OCI-LY3 (cell line): ENCODE results near the gene HIP1.
A peak's percentile ranks its signal among the peaks of the same experiment; 100 is the strongest.

Experiments used
- H2AFZ ChIP-seq: fragments of 200-600, 300-600 bp; shearing (Covaris generic); 2 replicates; pipeline ENCODE4 v1.6.0; 2014; ENCODE audit warnings: antibody characterized with exemption, low read depth, low read length
- H3K27ac ChIP-seq: fragments of 200-600, 300-600 bp; sonication (generic); 2 replicates; pipeline ENCODE4 v1.5.1; 2014; ENCODE audit warnings: mild to moderate bottlenecking, low read length, moderate library complexity, mixed read lengths
- H3K27me3 ChIP-seq: fragments of 200-600, 300-600 bp; sonication (generic); 2 replicates; pipeline ENCODE4 v1.6.1; 2014; ENCODE audit warnings: low read depth, low read length, mixed read lengths
- H3K36me3 ChIP-seq: fragments of 200-600, 300-600 bp; sonication (generic); replicated peaks from 2 replicates; pipeline ENCODE3; 2014; ENCODE audit warnings: low read depth, low read length, mixed read lengths
- H3K4me1 ChIP-seq: fragments of 300-600, 200-600 bp; sonication (generic); 2 replicates; pipeline ENCODE4 v1.6.1; 2014; ENCODE audit warnings: low read length, mixed read lengths
- H3K4me2 ChIP-seq: fragments of 200-600, 300-600 bp; sonication (generic); 2 replicates; pipeline ENCODE4 v1.6.1; 2014; ENCODE audit warnings: low read length, mixed read lengths
- H3K4me3 ChIP-seq: fragments of 300-600, 200-600 bp; sonication (generic); 2 replicates; pipeline ENCODE4 v1.5.1; 2014; ENCODE audit warnings: antibody characterized with exemption, mild to moderate bottlenecking, low read length, moderate library complexity
- H3K79me2 ChIP-seq: fragments of 300-600, 200-600 bp; shearing (Covaris generic); 2 replicates; pipeline ENCODE4 v1.6.1; 2014; ENCODE audit warnings: mild to moderate bottlenecking, low read length, mixed read lengths
- H3K9ac ChIP-seq: fragments of 300-600, 200-600 bp; shearing (Covaris generic); 2 replicates; pipeline ENCODE4 v1.6.0; 2014; ENCODE audit warnings: mild to moderate bottlenecking, low read length, moderate library complexity
- H3K9me3 ChIP-seq: fragments of 200-600, 300-600 bp; shearing (Covaris generic); 2 replicates; pipeline ENCODE4 v1.6.1; 2014; ENCODE audit warnings: low read length, mixed read lengths; ENCODE audit not compliant: insufficient read depth
- H4K20me1 ChIP-seq: fragments of 200-600, 300-600 bp; sonication (generic); 2 replicates; pipeline ENCODE4 v1.6.1; 2016; ENCODE audit warnings: low read length, mixed read lengths; ENCODE audit not compliant: insufficient read depth
- EZH2phosphoT487 ChIP-seq: fragments of 200-600 bp; shearing (Covaris generic); IDR thresholded peaks from 2 replicates; pipeline ENCODE4 v1.6.1; 2018; ENCODE audit warnings: antibody characterized with exemption, mixed run types, low read depth
- TF ChIP-seq, protein P1 (sequence below): fragments of 200-600, 300-600 bp; sonication (generic); IDR thresholded peaks from 2 replicates; pipeline ENCODE4 v1.5.1; 2014; ENCODE audit warnings: antibody characterized with exemption, low read length, low read depth

HIP1 gene

DNA sequence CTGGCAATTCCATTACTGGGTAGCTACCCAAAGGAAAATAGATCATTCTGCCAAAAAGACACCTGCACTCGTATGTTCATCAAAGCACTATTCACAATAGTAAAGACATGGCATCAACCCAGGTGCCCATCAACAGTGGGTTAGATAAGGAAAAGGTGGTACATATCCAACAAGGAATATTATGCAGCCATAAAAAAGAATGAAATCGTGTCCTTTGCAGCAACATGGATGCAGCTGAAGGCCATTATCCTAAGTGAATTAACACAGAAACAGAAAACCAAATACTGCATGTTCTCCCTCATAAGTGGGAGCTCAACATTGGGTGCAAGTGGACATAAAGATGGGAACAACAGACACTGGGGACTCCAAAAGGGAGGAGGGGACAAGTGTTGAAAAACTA lies 93.2 kb downstream of the HIP1 start:
- Histone ChIP-seq H3K27me3 (no peaks in the 10 kb centered on the region), H3K4me2 (no peak overlapping the region), H3K9ac (no peak overlapping the region), H4K20me1 (no peaks in the 10 kb centered on the region), H3K4me1 (no peaks in the 10 kb centered on the region), H3K9me3 (no peaks in the 10 kb centered on the region), H3K27ac (no peak overlapping the region), H2AFZ (no peak overlapping the region), H3K4me3 (no peak overlapping the region), H3K36me3 (no peaks in the 10 kb centered on the region), H3K79me2 (no peaks in the 10 kb centered on the region)
- TF ChIP-seq, protein P1, sequence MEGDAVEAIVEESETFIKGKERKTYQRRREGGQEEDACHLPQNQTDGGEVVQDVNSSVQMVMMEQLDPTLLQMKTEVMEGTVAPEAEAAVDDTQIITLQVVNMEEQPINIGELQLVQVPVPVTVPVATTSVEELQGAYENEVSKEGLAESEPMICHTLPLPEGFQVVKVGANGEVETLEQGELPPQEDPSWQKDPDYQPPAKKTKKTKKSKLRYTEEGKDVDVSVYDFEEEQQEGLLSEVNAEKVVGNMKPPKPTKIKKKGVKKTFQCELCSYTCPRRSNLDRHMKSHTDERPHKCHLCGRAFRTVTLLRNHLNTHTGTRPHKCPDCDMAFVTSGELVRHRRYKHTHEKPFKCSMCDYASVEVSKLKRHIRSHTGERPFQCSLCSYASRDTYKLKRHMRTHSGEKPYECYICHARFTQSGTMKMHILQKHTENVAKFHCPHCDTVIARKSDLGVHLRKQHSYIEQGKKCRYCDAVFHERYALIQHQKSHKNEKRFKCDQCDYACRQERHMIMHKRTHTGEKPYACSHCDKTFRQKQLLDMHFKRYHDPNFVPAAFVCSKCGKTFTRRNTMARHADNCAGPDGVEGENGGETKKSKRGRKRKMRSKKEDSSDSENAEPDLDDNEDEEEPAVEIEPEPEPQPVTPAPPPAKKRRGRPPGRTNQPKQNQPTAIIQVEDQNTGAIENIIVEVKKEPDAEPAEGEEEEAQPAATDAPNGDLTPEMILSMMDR, result no peak
- TF ChIP-seq EZH2phosphoT487, result no peak

DNA sequence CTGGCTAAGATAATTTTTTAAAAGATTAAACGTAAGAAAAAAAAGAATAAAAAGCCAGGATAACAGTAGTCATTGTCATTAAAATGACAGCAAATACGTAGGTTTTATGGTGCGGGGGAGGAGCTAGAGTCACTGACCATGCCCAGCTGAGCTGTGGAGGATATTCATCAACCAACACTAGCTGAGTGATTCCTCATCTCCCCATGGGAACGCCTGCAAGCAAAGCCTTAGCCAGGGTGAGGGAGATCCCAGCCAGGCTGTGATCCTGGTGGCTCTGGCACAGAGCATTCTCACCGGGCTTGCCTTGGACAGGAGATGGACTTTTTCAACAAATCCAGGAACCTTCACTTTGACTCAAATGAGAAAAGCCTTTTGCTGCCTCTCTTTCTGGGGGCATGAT lies 94.2 kb downstream of the HIP1 start:
- no peaks in the 10 kb centered on the region for H4K20me1 ChIP-seq
- H3K4me2 ChIP-seq, result no peak overlapping the region
- H3K27me3 ChIP-seq, result peaks cover 4% of the 10 kb centered on the region; the same call in 1 of the 2 replicates
- H3K79me2 ChIP-seq, result no peaks in the 10 kb centered on the region
- H2AFZ ChIP-seq, result no peak overlapping the region
- no peak for TF ChIP-seq EZH2phosphoT487
- TF ChIP-seq, protein P1, result no peak
- peaks cover 6% of the 10 kb centered on the region; the same call in 1 of the 2 replicates for H3K4me1 ChIP-seq
- no peaks in the 10 kb centered on the region for H3K9me3 ChIP-seq
- H3K4me3 ChIP-seq, result no peak overlapping the region
- H3K27ac ChIP-seq, result no peak overlapping the region
- no peak overlapping the region for H3K9ac ChIP-seq
- H3K36me3 ChIP-seq, result no peaks in the 10 kb centered on the region

DNA sequence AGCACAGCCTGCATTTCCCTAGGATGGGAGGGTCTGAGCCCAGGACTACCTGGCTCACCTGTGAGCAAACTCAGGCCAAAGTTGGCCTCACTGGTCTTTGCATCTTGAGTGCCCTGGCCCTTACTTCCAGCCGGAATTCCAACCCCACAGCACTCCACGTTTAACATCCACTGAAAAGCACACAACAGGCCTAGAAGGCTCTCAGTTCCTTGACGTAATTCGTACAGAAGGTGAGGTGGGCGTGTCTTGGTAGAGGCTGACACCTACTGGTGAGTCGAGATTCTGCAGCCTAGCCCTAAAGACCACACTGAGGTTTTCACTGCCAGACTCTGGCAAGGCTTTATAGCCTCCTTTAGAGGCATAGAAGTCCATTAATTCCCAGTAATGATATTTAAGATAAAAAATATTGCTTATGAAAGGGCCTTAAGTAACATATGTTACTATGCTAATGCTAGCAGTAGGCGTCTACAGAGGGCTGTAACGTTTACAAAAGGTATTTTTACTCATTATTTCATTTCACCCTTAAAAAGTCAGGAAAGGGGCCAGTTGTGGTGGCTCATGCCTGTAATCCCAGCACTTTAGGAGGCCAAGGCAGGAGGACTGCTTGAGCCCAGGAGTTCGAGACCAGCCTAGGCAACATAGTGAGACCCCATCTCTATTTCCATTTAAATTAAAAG lies 95.8 kb downstream of the HIP1 start:
- Histone ChIP-seq H3K4me2 (no peak overlapping the region), H2AFZ (no peak overlapping the region), H3K36me3 (no peaks in the 10 kb centered on the region), H3K4me1 (peaks cover 7% of the 10 kb centered on the region; the same call in 1 of the 2 replicates), H3K79me2 (no peaks in the 10 kb centered on the region), H3K4me3 (no peak overlapping the region), H4K20me1 (no peaks in the 10 kb centered on the region), H3K9me3 (no peaks in the 10 kb centered on the region), H3K27me3 (peaks cover 6% of the 10 kb centered on the region; the same call in 1 of the 2 replicates), H3K27ac (no peak overlapping the region), H3K9ac (no peak overlapping the region)
- TF ChIP-seq, protein P1, result peak; percentile 92
- no peak for TF ChIP-seq EZH2phosphoT487

DNA sequence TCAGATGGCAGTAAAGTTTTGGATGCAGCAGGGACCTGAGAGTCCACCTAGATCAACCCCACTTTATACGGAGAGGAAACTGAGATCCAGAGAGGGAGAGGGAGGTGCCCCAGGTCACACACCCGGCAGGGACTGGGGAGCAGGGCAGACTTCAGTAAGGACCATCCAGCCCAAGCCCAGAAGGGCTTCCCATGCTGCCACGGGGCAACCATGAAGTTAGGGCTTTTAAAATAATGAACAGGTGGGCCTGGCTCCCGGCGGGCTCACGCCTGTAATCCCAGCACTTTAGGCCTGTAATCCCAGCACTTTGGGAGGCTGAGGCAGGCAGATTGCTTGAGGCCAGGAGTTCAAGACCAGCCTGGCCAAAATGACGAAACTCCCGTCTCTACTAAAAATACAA lies 98.5 kb downstream of the HIP1 start:
- no peaks in the 10 kb centered on the region for H4K20me1 ChIP-seq
- H3K79me2 ChIP-seq, result no peaks in the 10 kb centered on the region
- H3K9me3 ChIP-seq, result no peaks in the 10 kb centered on the region
- peak overlapping the region; percentile 97 for H3K4me2 ChIP-seq
- peak overlapping the region; percentile 87 for H3K4me3 ChIP-seq
- H3K4me1 ChIP-seq, result peaks cover 7% of the 10 kb centered on the region; the same call in 1 of the 2 replicates
- no peak overlapping the region for H3K27ac ChIP-seq
- no peaks in the 10 kb centered on the region for H3K36me3 ChIP-seq
- TF ChIP-seq, protein P1, result no peak
- no peak for TF ChIP-seq EZH2phosphoT487
- 0 out of 2 replicates have a peak overlapping the region, but pooled peaks have one; percentile 90 for H2AFZ ChIP-seq
- peak overlapping the region; percentile 77; the same call in 1 of the 2 replicates for H3K9ac ChIP-seq
- H3K27me3 ChIP-seq, result peaks cover 6% of the 10 kb centered on the region; the same call in 1 of the 2 replicates
